ENCODE results near the gene NR6A1. TPM values are rescaled to one million over a fixed set of nuclear protein-coding genes. Genes with fewer than 3 reads are reported as not detected.

NR6A1 gene
- total RNA-seq, 2 experiments from 2014 or later = 17.5 to 23.0 TPM

- Histone ChIP-seq H3K9me2 (ENCODE audit: insufficient read depth, low read length) (no peaks in the 10 kb centered on the region), H3K9me3 (ENCODE audit: low read length) (no peaks in the 10 kb centered on the region), H3K4me2 (ENCODE audit: low read length) (no peak overlapping the region), H3K4me3 (ENCODE audit: low read depth, low read length, poor library complexity, severe bottlenecking) (no peak overlapping the region), H3K79me2 (ENCODE audit: insufficient read depth, low read depth, low read length) (no peaks in the 10 kb centered on the region), H4K20me1 (ENCODE audit: insufficient read depth, low read length) (no peaks in the 10 kb centered on the region), H2AFZ (ENCODE audit: low read length) (no peak overlapping the region), H3K36me3 (ENCODE audit: insufficient read depth, low read length) (peaks cover 30% of the 10 kb centered on the region), H3K27ac (ENCODE audit: low read depth, low read length, poor library complexity, severe bottlenecking) (no peak overlapping the region), H3K4me1 (ENCODE audit: insufficient read depth, low read length, poor library complexity, severe bottlenecking) (no peaks in the 10 kb centered on the region)
- TF ChIP-seq CTCF (conservative IDR thresholded peaks at IDR 0.05; ENCODE audit: low read length) (no peak), EZH2phosphoT487 (IDR thresholded peaks at IDR 0.05; ENCODE audit: borderline replicate concordance, low read depth, low read length) (no peak)
- no peak for DNase-seq (ENCODE audit: low spot score)
- intact Hi-C loops (cut with micrococcal nuclease; ENCODE audit: unreplicated experiment) = no loop called here
- ChIA-PET POLR2A (interaction anchor here (0.6 to 1.7 kb wide), 4 partner anchors 8 to 34 kb away, joined by 3 to 14 read pairs (median 4); no protein-coding TSS in a partner anchor), CTCF (ENCODE audit: unreplicated experiment) (no interaction called here)
- no TSS peak for BruUV-seq (replicated peaks)
Observed at GRCh38 chr9:124725068-124725452, 46.1 kb downstream of the NR6A1 start.

- Histone ChIP-seq H3K4me2 (ENCODE audit: low read length) (no peak overlapping the region), H3K79me2 (ENCODE audit: insufficient read depth, low read depth, low read length) (no peaks in the 10 kb centered on the region), H3K9me2 (ENCODE audit: insufficient read depth, low read length) (no peaks in the 10 kb centered on the region), H3K4me3 (ENCODE audit: low read depth, low read length, poor library complexity, severe bottlenecking) (no peak overlapping the region), H3K9me3 (ENCODE audit: low read length) (no peaks in the 10 kb centered on the region), H3K4me1 (ENCODE audit: insufficient read depth, low read length, poor library complexity, severe bottlenecking) (no peaks in the 10 kb centered on the region), H2AFZ (ENCODE audit: low read length) (no peak overlapping the region), H3K27ac (ENCODE audit: low read depth, low read length, poor library complexity, severe bottlenecking) (no peak overlapping the region), H4K20me1 (ENCODE audit: insufficient read depth, low read length) (no peaks in the 10 kb centered on the region), H3K36me3 (ENCODE audit: insufficient read depth, low read length) (peaks cover 29% of the 10 kb centered on the region; the same call in 1 of the 2 replicates)
- no peak for TF ChIP-seq EZH2phosphoT487 (IDR thresholded peaks at IDR 0.05; ENCODE audit: borderline replicate concordance, low read depth, low read length)
- no peak for TF ChIP-seq CTCF (conservative IDR thresholded peaks at IDR 0.05; ENCODE audit: low read length)
- no peak for DNase-seq (ENCODE audit: low spot score)
- CTCF ChIA-PET (ENCODE audit: unreplicated experiment) = interaction anchor here (0.5 kb wide), 1 partner anchor 13 kb away, joined by 3 read pairs; no protein-coding TSS in a partner anchor
- no TSS peak for BruUV-seq (replicated peaks)
- POLR2A ChIA-PET = interaction anchor here (0.6 to 1.7 kb wide), 6 partner anchors 8 to 40 kb away, joined by 3 to 14 read pairs (median 4); no protein-coding TSS in a partner anchor
- intact Hi-C loops (cut with micrococcal nuclease; ENCODE audit: unreplicated experiment) = no loop called here
Observed at GRCh38 chr9:124724415-124725067, 46.6 kb downstream of the NR6A1 start.

- Histone ChIP-seq H3K36me3 (ENCODE audit: insufficient read depth, low read length) (peaks cover 24% of the 10 kb centered on the region; the same call in 1 of the 2 replicates), H3K4me2 (ENCODE audit: low read length) (no peak overlapping the region), H3K27ac (ENCODE audit: low read depth, low read length, poor library complexity, severe bottlenecking) (no peak overlapping the region), H3K9me2 (ENCODE audit: insufficient read depth, low read length) (no peaks in the 10 kb centered on the region), H3K4me3 (ENCODE audit: low read depth, low read length, poor library complexity, severe bottlenecking) (no peak overlapping the region), H3K79me2 (ENCODE audit: insufficient read depth, low read depth, low read length) (no peaks in the 10 kb centered on the region), H3K4me1 (ENCODE audit: insufficient read depth, low read length, poor library complexity, severe bottlenecking) (no peaks in the 10 kb centered on the region), H3K9me3 (ENCODE audit: low read length) (no peaks in the 10 kb centered on the region), H2AFZ (ENCODE audit: low read length) (no peak overlapping the region), H4K20me1 (ENCODE audit: insufficient read depth, low read length) (no peaks in the 10 kb centered on the region)
- intact Hi-C loops (cut with micrococcal nuclease; ENCODE audit: unreplicated experiment) = no loop called here
- CTCF ChIA-PET (ENCODE audit: unreplicated experiment) = no interaction called here
- POLR2A ChIA-PET = interaction anchor here (1.3 to 1.7 kb wide), 2 partner anchors 11 to 21 kb away, joined by 5 to 14 read pairs; no protein-coding TSS in a partner anchor
- TF ChIP-seq CTCF (conservative IDR thresholded peaks at IDR 0.05; ENCODE audit: low read length) = no peak
- no peak for TF ChIP-seq EZH2phosphoT487 (IDR thresholded peaks at IDR 0.05; ENCODE audit: borderline replicate concordance, low read depth, low read length)
- DNase-seq (ENCODE audit: low spot score) = no peak
- BruUV-seq (replicated peaks) = no TSS peak
Observed at GRCh38 chr9:124723352-124723751, 47.8 kb downstream of the NR6A1 start.
